T-cell (primary cell): ENCODE data around the gene WASHC2C. TPM values are rescaled to one million over a fixed set of nuclear protein-coding genes. Genes with fewer than 3 reads are reported as not detected.
"Not testable (repeated sequence)": the region's sequence is repeated elsewhere in the genome, so short reads cannot be mapped to it uniquely, and the experiment has no call there.

ENCODE experiments used
- ATAC-seq, 4 experiments: fragments of 200-7000 bp in 3 of 4; fragments of 150-1000 bp in 1 of 4; cut with Tn5 transposase; replicated peaks in 1 of 4; 1 replicate in 3 of 4; 2 replicates in 1 of 4; pipeline ENCODE4 v1.10.0; 2021; ENCODE audit warnings: moderate library complexity in 3 of 4, mild to moderate bottlenecking in 2 of 4, moderate number of reproducible peaks in 1 of 4
- CTCF ChIA-PET, 2 donors: fragments of 300-600 bp; sonication (Branson Sonifier 250); formaldehyde crosslinking; loops; one replicate each; lab custom pipeline; 2022; ENCODE audit warnings: antibody characterized with exemption in 2 of 2; lab: Charles Lee
- POLR2A ChIA-PET, 2 donors: fragments of 300-600 bp; sonication (Branson Sonifier 250); formaldehyde crosslinking; loops; one replicate each; lab custom pipeline; 2022; ENCODE audit warnings: antibody characterized with exemption in 2 of 2; lab: Charles Lee
- DNase-seq, 35 experiments: peaks; one replicate each; pipeline versions ENCODE4 v3.0.0 to v3.0.0-alpha.2; 2013 to 2023
- H3K27ac ChIP-seq: one replicate; pipeline ENCODE4 v1.5.1; 2013; ENCODE audit warnings: low read length
- H3K27me3 ChIP-seq, 2 experiments: replicated peaks in 1 of 2; 1 replicate in 1 of 2; 2 replicates in 1 of 2; pipeline versions ENCODE4 v1.6.1 to v1.7.0; 2013; ENCODE audit warnings: low read length in 1 of 2, mixed read lengths in 1 of 2; ENCODE audit not compliant: control insufficient read depth in 2 of 2, insufficient read depth in 2 of 2; ENCODE audit errors: extremely low read depth in 1 of 2
- H3K36me3 ChIP-seq, 2 donors: 1 replicate in 1 of 2; 2 replicates in 1 of 2; pipeline versions ENCODE4 v1.6.1 to v1.7.0; 2013; ENCODE audit warnings: low read length in 1 of 2; ENCODE audit not compliant: control insufficient read depth in 2 of 2, insufficient read depth in 1 of 2; ENCODE audit errors: extremely low read depth in 1 of 2
- H3K4me1 ChIP-seq, 2 experiments: 1 replicate in 1 of 2; 2 replicates in 1 of 2; pipeline versions ENCODE4 v1.6.1 to v1.7.0; 2013; ENCODE audit warnings: low read length in 2 of 2, mixed read lengths in 1 of 2; ENCODE audit not compliant: insufficient read depth in 2 of 2, control insufficient read depth in 1 of 2; ENCODE audit errors: extremely low read depth in 1 of 2
- H3K4me3 ChIP-seq, 2 donors: 1 replicate in 1 of 2; 2 replicates in 1 of 2; pipeline versions ENCODE4 v1.5.1 to v1.7.0; 2013; ENCODE audit warnings: mild to moderate bottlenecking in 2 of 2, low read length in 1 of 2, moderate library complexity in 1 of 2; ENCODE audit not compliant: control insufficient read depth in 1 of 2; ENCODE audit errors: extremely low read depth in 1 of 2
- H3K9me3 ChIP-seq: 2 replicates; pipeline ENCODE4 v1.7.0; 2013
- H3K27ac Mint-ChIP-seq, 2 donors: one replicate each; pipeline ENCODE4 v1.8.0; 2020 to 2021; ENCODE audit warnings: mild to moderate bottlenecking in 2 of 2, mixed read lengths in 2 of 2
- H3K27me3 Mint-ChIP-seq, 2 donors: one replicate each; pipeline ENCODE4 v1.8.0; 2021 to 2022; ENCODE audit warnings: mixed read lengths in 2 of 2
- H3K36me3 Mint-ChIP-seq: one replicate; pipeline ENCODE4 v1.8.0; 2021; ENCODE audit warnings: mixed read lengths
- H3K4me1 Mint-ChIP-seq, 3 donors: one replicate each; pipeline ENCODE4 v1.8.0; 2020 to 2022; ENCODE audit warnings: mixed read lengths in 3 of 3, mild to moderate bottlenecking in 1 of 3
- H3K4me3 Mint-ChIP-seq, 3 donors: one replicate each; pipeline ENCODE4 v1.8.0; 2020 to 2022; ENCODE audit warnings: mild to moderate bottlenecking in 3 of 3, mixed read lengths in 3 of 3, moderate library complexity in 3 of 3
- H3K9me3 Mint-ChIP-seq, 3 donors: one replicate each; pipeline ENCODE4 v1.8.0; 2020 to 2022; ENCODE audit warnings: mixed read lengths in 3 of 3
- WGBS: methylation state at CpG from one replicate; pipeline ENCODE4 v1.1.5; 2013; ENCODE audit warnings: missing lambda C conversion rate; ENCODE audit not compliant: insufficient coverage; 5-methylcytosine and 5-hydroxymethylcytosine counted together
- total RNA-seq, 35 experiments: library from RNA in 6 of 35; stranded (reverse) in 6 of 35; fragments of 120-200 nt in 1 of 35; gene quantifications; one replicate each; pipeline versions ENCODE4 v1.2.1 to v1.2.4 and lab custom pipeline; 2013 to 2026

Gene WASHC2C
- total RNA-seq, 5 donors from 2014 or later (not counting 1 experiment from before 2014, with no cell fraction given): 51.3 to 66.6 (median 62.5) TPM

GRCh38 chr10:45721503-45721902, 5.6 kb upstream of the WASHC2C start:
- H3K27ac Mint-ChIP-seq, H3K36me3 ChIP-seq, H3K4me3 ChIP-seq, H3K27ac ChIP-seq, H3K9me3 Mint-ChIP-seq, H3K36me3 Mint-ChIP-seq, H3K27me3 ChIP-seq, H3K9me3 ChIP-seq, CTCF ChIA-PET, ATAC-seq, H3K4me1 ChIP-seq, DNase-seq, H3K4me3 Mint-ChIP-seq, H3K27me3 Mint-ChIP-seq: not testable (repeated sequence)
- WGBS: no CpG with 5 or more reads among the region's 10 CpGs
- H3K4me1 Mint-ChIP-seq: peaks cover 4 to 12% (median 10%) of the 10 kb centered on the region in 3 donors
- POLR2A ChIA-PET: interaction anchor here in 1 of 2 donors (0.6 kb wide), 1 partner anchor 45 kb away, joined by 11 read pairs; no protein-coding TSS in a partner anchor

GRCh38 chr10:45723851-45724250, 3.2 kb upstream of the WASHC2C start:
- H3K9me3 ChIP-seq, H3K36me3 Mint-ChIP-seq, POLR2A ChIA-PET, H3K4me3 Mint-ChIP-seq, H3K27me3 Mint-ChIP-seq, H3K27ac ChIP-seq, H3K4me1 ChIP-seq, H3K36me3 ChIP-seq, DNase-seq, CTCF ChIA-PET, ATAC-seq, H3K4me3 ChIP-seq, H3K27me3 ChIP-seq, H3K9me3 Mint-ChIP-seq, H3K27ac Mint-ChIP-seq: not testable (repeated sequence)
- peaks cover 4 to 12% (median 10%) of the 10 kb centered on the region in 3 donors for H3K4me1 Mint-ChIP-seq
- 100% methylated on average over 6 of the region's 11 CpGs for WGBS

GRCh38 chr10:45727421-45727965, 427 bp downstream of the WASHC2C start:
- DNase-seq, H3K36me3 Mint-ChIP-seq, CTCF ChIA-PET, H3K36me3 ChIP-seq, H3K27ac ChIP-seq, H3K4me1 ChIP-seq, H3K9me3 Mint-ChIP-seq, H3K9me3 ChIP-seq, H3K27me3 ChIP-seq, POLR2A ChIA-PET, H3K27me3 Mint-ChIP-seq: not testable (repeated sequence)
- peak in 3 of 4 experiments; percentile 36 to 43 (median 41) for ATAC-seq
- peak overlapping the region; percentile 74 to 86 (median 83) for H3K4me3 Mint-ChIP-seq
- H3K4me3 ChIP-seq: peak overlapping the region; percentile 53 to 59
- H3K27ac Mint-ChIP-seq: peak overlapping the region; percentile 67 to 90
- no CpG with 5 or more reads among the region's 45 CpGs for WGBS
- peaks cover 10 to 17% (median 15%) of the 10 kb centered on the region in 3 donors for H3K4me1 Mint-ChIP-seq

- H3K27ac Mint-ChIP-seq, H3K27me3 ChIP-seq, CTCF ChIA-PET, H3K27me3 Mint-ChIP-seq, H3K36me3 ChIP-seq, H3K4me1 ChIP-seq, H3K27ac ChIP-seq, H3K9me3 Mint-ChIP-seq, POLR2A ChIA-PET, H3K4me3 Mint-ChIP-seq, DNase-seq, H3K36me3 Mint-ChIP-seq, H3K4me3 ChIP-seq, ATAC-seq, H3K9me3 ChIP-seq, H3K4me1 Mint-ChIP-seq: not testable (repeated sequence)
- no CpG with 5 or more reads among the region's 2 CpGs for WGBS
These were observed 7.4 kb downstream of the WASHC2C start for GRCh38 chr10:45734449-45734848.

- DNase-seq: peak in 1 of 35 experiments; percentile 17
- no CpG with 5 or more reads among the region's 1 CpG for WGBS
- H3K4me3 ChIP-seq, CTCF ChIA-PET, H3K9me3 ChIP-seq, H3K27me3 ChIP-seq, H3K27ac Mint-ChIP-seq, ATAC-seq, H3K27me3 Mint-ChIP-seq, H3K27ac ChIP-seq, H3K36me3 Mint-ChIP-seq, H3K4me1 ChIP-seq, H3K9me3 Mint-ChIP-seq, H3K4me3 Mint-ChIP-seq, H3K4me1 Mint-ChIP-seq, POLR2A ChIA-PET, H3K36me3 ChIP-seq: not testable (repeated sequence)
These were observed 7.8 kb downstream of the WASHC2C start for GRCh38 chr10:45734867-45735266.

GRCh38 chr10:45741559-45741958, 14.5 kb downstream of the WASHC2C start:
- H3K27me3 ChIP-seq, CTCF ChIA-PET, POLR2A ChIA-PET, H3K36me3 ChIP-seq, H3K4me3 ChIP-seq, H3K27ac Mint-ChIP-seq, H3K36me3 Mint-ChIP-seq, H3K4me1 ChIP-seq, ATAC-seq, H3K27me3 Mint-ChIP-seq, H3K4me3 Mint-ChIP-seq, H3K27ac ChIP-seq, H3K9me3 Mint-ChIP-seq, H3K9me3 ChIP-seq, H3K4me1 Mint-ChIP-seq, DNase-seq: not testable (repeated sequence)
- no CpG with 5 or more reads among the region's 7 CpGs for WGBS

- POLR2A ChIA-PET, H3K9me3 ChIP-seq, DNase-seq, H3K4me1 ChIP-seq, H3K4me3 Mint-ChIP-seq, H3K27me3 Mint-ChIP-seq, H3K27ac Mint-ChIP-seq, H3K9me3 Mint-ChIP-seq, H3K4me1 Mint-ChIP-seq, H3K4me3 ChIP-seq, H3K27ac ChIP-seq, ATAC-seq, H3K27me3 ChIP-seq, H3K36me3 ChIP-seq, H3K36me3 Mint-ChIP-seq: not testable (repeated sequence)
- WGBS: no CpG with 5 or more reads among the region's 7 CpGs
- CTCF ChIA-PET: interaction anchor here in 1 of 2 donors (0.6 kb wide), 1 partner anchor 868 kb away, joined by 3 read pairs; no protein-coding TSS in a partner anchor
These were observed 14.9 kb downstream of the WASHC2C start for GRCh38 chr10:45742014-45742413.
